22Rv1 (cell line): Measurements from ENCODE around the gene AQP1.

Experiments used
- CTCF ChIP-seq: fragments of 450-650 bp; IDR thresholded peaks from 2 replicates; pipeline ENCODE4 v1.5.1; 2017; ENCODE audit warnings: mild to moderate bottlenecking
- ZFX ChIP-seq: fragments of 450-650 bp; IDR thresholded peaks from 2 replicates; pipeline ENCODE4 v1.6.1; 2017; ENCODE audit warnings: antibody characterized with exemption, borderline replicate concordance

GRCh38 chr7:30931161-30931928, 19.7 kb downstream of the AQP1 start:
- TF ChIP-seq CTCF (no peak), ZFX (no peak)
